Ammon's horn (tissue), 1 donor: ENCODE results near the gene TMEM229B.
"Not testable (repeated sequence)": the region's sequence is repeated elsewhere in the genome, so short reads cannot be mapped to it uniquely, and the experiment has no call there.

ENCODE experiments used
- DNase-seq: peaks from one replicate; pipeline ENCODE4 v3.0.0-alpha.2; 2016; ENCODE audit warnings: low spot score

The TMEM229B gene

GRCh38 chr14:67453575-67454300 is 34.8 kb downstream of the TMEM229B start:
- DNase-seq = no peak

GRCh38 chr14:67451667-67452066 is 36.9 kb downstream of the TMEM229B start:
- not testable (repeated sequence) for DNase-seq

GRCh38 chr14:67449096-67449495 is 39.4 kb downstream of the TMEM229B start:
- DNase-seq = no peak

- DNase-seq = no peak
These were observed 41.5 kb downstream of the TMEM229B start for GRCh38 chr14:67447033-67447381.

GRCh38 chr14:67446371-67447032 is 42.0 kb downstream of the TMEM229B start:
- DNase-seq = peak; percentile 51

- DNase-seq = no peak
These were observed 44.1 kb downstream of the TMEM229B start for GRCh38 chr14:67444395-67444794.

- no peak for DNase-seq
These were observed 46.2 kb downstream of the TMEM229B start for GRCh38 chr14:67442139-67442906.

GRCh38 chr14:67441672-67442071 is 46.8 kb downstream of the TMEM229B start:
- no peak for DNase-seq

GRCh38 chr14:67441256-67441655 is 47.3 kb downstream of the TMEM229B start:
- no peak for DNase-seq

GRCh38 chr14:67440513-67440912 is 48.0 kb downstream of the TMEM229B start:
- DNase-seq = no peak

- no peak for DNase-seq
These were observed 49.6 kb downstream of the TMEM229B start for GRCh38 chr14:67438969-67439368.

GRCh38 chr14:67436006-67436866 is 52.3 kb downstream of the TMEM229B start:
- DNase-seq = peak; percentile 52

- DNase-seq = no peak
These were observed 52.9 kb downstream of the TMEM229B start for GRCh38 chr14:67435603-67436002.

- no peak for DNase-seq
These were observed 56.4 kb downstream of the TMEM229B start for GRCh38 chr14:67432050-67432564.

GRCh38 chr14:67429510-67430205 is 58.9 kb downstream of the TMEM229B start:
- DNase-seq = no peak

GRCh38 chr14:67428501-67429031 is 60.0 kb downstream of the TMEM229B start:
- no peak for DNase-seq

- peak; percentile 93 for DNase-seq
These were observed 61.4 kb downstream of the TMEM229B start for GRCh38 chr14:67426983-67427606.

- no peak for DNase-seq
These were observed 62.4 kb downstream of the TMEM229B start for GRCh38 chr14:67426161-67426560.

- DNase-seq = no peak
These were observed 62.9 kb downstream of the TMEM229B start for GRCh38 chr14:67425608-67426007.

GRCh38 chr14:67424539-67424938 is 64.0 kb downstream of the TMEM229B start:
- no peak for DNase-seq
